ENCODE measurements around the gene RBMS2.

- no peak for TF ChIP-seq CTCF (IDR thresholded peaks at IDR 0.05; ENCODE audit: low read length)
- no peak for TF ChIP-seq EZH2 (IDR thresholded peaks at IDR 0.05; ENCODE audit: borderline replicate concordance, low read length)
Measured at GRCh38 chr12:56589783-56590182, 68.2 kb downstream of the RBMS2 start.
